GM21529 (cell line): ENCODE results near the gene SPANXN3.
"Not testable (repeated sequence)": the region's sequence is repeated elsewhere in the genome, so short reads cannot be mapped to it uniquely, and the experiment has no call there.

Experiments used
- ATAC-seq: cut with Tn5 transposase; IDR thresholded peaks from one replicate; pipeline ENCODE4 v1.9.1; 2021; ENCODE audit not compliant: unreplicated experiment

The SPANXN3 gene, protein sequence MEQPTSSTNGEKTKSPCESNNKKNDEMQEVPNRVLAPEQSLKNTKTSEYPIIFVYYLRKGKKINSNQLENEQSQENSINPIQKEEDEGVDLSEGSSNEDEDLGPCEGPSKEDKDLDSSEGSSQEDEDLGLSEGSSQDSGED

GRCh38 chrX:143517375-143517774, at the start of gene SPANXN3:
SPANXN3 (minus strand) TSS chrX:143517475; CDS start chrX:143517391, 84 bp downstream.
- not testable (repeated sequence) for ATAC-seq

GRCh38 chrX:143536176-143536575, 18.9 kb upstream of the SPANXN3 start:
- no peak for ATAC-seq

DNA sequence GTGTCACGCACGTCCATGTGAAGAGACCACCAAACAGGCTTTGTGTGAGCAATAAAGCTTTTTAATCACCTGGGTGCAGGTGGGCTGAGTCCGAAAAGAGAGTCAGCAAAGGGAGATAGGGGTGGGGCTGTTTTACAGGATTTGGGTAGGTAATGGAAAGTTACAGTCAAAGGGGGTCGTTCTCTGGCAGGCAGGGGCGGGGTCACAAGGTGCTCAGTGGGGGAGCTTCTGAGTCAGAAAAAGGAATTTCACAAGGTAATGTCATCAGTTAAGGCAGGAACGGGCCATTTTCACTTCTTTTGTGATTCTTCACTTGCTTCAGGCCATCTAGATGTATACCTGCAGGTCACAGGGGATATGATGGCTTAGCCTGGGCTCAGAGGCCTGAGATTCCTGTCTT, 15.1 kb downstream of the SPANXN3 start:
- not testable (repeated sequence) for ATAC-seq

DNA sequence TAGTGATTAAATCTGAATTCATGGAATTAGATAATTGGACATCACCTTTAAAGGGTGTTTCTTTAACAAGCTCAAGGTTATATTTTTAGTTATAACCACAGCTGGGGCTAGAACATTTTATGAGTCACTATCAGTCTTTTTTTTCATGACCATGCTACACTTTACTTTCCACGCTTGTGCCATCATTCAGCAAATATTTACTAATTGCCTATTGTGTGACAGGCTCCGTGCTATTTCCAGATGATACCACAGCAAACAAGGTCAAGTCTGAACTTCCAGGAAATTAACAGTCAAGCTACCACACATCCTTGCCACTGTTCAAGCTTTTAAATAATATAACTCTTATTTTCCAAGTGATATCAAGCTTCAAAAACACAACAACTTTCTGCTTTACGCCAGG, 16.5 kb downstream of the SPANXN3 start:
- ATAC-seq: no peak

DNA sequence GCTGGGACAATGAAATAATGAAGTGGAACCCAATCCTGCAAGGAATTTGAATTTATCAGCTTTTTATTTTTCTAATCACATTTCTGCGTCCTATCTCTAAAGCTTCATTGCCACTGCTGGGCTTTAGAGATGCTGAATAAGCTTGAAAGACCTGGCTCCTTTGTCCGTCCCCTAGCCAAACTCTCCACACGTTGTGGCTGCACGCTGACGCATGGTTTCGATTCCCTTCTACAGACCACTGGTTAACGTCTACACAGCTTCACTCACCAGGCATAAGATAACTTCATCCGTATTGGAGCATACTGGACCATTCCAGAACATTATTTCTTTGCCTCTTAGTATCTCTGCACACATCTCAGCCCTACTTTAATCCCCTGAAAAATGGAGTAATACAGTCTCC, 31.2 kb downstream of the SPANXN3 start:
- no peak for ATAC-seq

DNA sequence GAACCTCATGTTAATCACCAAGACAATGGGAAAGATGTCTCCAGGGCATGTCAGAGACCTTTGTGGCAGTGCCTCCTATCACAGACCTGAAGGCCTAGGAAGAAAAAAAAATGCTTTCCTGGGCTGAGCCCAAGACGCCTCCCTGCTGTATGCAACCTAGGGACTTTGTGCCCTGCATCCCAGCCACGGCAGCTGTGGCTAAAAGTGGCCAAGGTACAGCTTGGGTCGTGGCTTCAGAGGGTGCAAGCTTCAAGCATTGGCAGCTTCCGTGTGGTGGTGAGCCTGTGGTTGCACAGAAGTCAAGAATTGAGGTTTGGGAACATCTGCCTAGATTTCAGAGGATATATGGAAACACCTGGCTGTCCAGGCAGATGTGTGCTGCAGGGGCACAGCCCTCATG, 40.5 kb downstream of the SPANXN3 start:
- ATAC-seq: no peak

GRCh38 chrX:143472347-143472938, 44.8 kb downstream of the SPANXN3 start:
- ATAC-seq: no peak

GRCh38 chrX:143466130-143466529, 51.1 kb downstream of the SPANXN3 start:
- ATAC-seq: no peak

GRCh38 chrX:143462696-143463095, 54.6 kb downstream of the SPANXN3 start:
- ATAC-seq: no peak

GRCh38 chrX:143461606-143462005, 55.7 kb downstream of the SPANXN3 start:
- ATAC-seq: no peak
